IPS-18a (cell line): Measurements from ENCODE around the gene RILPL1.
"Not testable (repeated sequence)": the region's sequence is repeated elsewhere in the genome, so short reads cannot be mapped to it uniquely, and the experiment has no call there.

Experiments used
- H3K27ac ChIP-seq: one replicate; pipeline ENCODE4 v1.5.1; 2013; ENCODE audit warnings: low read length
- H3K27me3 ChIP-seq: one replicate; pipeline ENCODE4 v1.6.1; 2013; ENCODE audit warnings: mild to moderate bottlenecking, low read length; ENCODE audit not compliant: control insufficient read depth, insufficient read depth
- H3K36me3 ChIP-seq: one replicate; pipeline ENCODE4 v1.6.1; 2013; ENCODE audit warnings: low read depth, low read length; ENCODE audit not compliant: control insufficient read depth
- H3K4me1 ChIP-seq: one replicate; pipeline ENCODE4 v1.6.1; 2013; ENCODE audit warnings: low read depth, low read length; ENCODE audit not compliant: control insufficient read depth
- H3K4me3 ChIP-seq: one replicate; pipeline ENCODE4 v1.5.1; 2013; ENCODE audit warnings: low read length
- H3K9ac ChIP-seq: one replicate; pipeline ENCODE4 v1.6.1; 2013; ENCODE audit warnings: mild to moderate bottlenecking, low read length, moderate library complexity
- H3K9me3 ChIP-seq: one replicate; pipeline ENCODE4 v1.6.1; 2013; ENCODE audit warnings: low read depth, low read length; ENCODE audit not compliant: control insufficient read depth

RILPL1 gene

DNA sequence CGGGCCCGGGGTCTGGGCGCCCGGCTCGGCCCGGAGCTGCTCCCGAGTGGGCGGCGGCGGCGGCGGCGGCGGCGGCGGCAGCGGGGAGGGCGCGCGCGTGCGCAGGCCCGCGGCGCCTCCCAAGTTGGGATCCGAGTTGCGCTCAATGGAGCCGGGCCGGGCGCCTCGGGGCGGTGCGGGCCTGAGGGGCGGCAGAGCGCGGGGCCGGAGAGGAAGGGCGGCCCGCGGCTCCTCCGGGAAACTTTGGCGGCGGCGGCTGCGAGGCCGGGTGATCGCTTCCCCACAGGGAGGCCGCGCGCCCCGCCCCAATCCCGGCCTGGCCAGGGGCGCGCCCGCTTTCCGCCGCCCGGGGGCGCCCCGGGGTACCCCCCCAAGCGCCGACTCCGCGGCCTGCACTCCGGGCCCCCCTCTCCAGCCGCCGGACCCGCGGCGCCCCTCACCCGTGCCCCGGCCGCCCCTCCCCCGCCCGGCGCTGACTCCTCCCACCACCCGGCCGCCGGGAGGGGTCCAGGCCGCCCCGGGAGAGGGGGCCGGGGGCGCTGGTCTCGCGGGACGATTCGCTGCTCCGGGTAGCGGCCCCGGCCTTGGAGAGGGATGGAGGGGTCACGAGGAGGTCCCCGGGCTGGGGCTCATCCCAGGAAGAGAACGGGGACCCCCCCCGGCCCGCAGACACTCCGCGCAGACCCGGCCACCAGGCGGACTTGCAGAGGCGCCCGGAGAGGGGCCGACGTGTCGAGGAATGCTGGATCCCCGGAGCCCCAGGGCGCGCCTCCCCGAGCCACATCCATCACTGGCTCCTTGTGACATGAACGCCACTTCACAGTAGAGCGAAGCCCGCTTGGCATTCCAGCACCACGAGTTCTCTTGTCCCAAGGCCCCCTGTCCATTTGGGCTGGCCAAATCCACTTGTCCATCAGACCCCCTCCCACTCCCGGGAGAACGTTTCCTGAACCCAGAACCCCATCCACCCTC lies at the start of gene RILPL1:
TSS of gene RILPL1 (minus strand) at position 48 of the 972 bp plus-strand sequence. CDS start 237 bp downstream, outside the sequence.
- Histone ChIP-seq H3K27ac (no peak within 1 kb of the TSS), H3K4me1 (no peaks in the 10 kb centered on the region), H3K9me3 (no peaks in the 10 kb centered on the region), H3K36me3 (no peaks in the 10 kb centered on the region), H3K27me3 (peaks cover 17% of the 10 kb centered on the region), H3K4me3 (peak within 1 kb of the TSS; percentile 67), H3K9ac (peak within 1 kb of the TSS; percentile 17)

DNA sequence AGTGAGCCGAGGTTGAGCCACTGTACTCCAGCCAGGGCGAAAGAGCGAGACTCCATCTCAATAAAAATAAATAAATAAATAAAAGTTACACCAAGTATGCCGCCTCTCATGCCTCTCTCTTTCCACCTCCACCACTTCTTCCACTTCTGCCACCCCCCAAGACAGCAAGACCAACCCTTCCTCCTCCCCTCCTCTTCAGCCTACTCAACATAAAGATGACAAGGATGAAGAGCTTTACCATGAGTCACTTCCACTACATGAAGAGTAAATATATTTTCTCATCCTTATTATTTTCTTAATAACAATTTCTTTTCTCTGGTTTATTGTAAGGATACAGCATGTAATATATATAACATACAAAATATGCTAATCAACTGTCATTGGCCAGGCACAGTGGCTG lies 47.3 kb upstream of the RILPL1 start:
- no peak overlapping the region for H3K4me3 ChIP-seq
- H3K36me3 ChIP-seq = no peaks in the 10 kb centered on the region
- H3K27ac ChIP-seq = no peak overlapping the region

DNA sequence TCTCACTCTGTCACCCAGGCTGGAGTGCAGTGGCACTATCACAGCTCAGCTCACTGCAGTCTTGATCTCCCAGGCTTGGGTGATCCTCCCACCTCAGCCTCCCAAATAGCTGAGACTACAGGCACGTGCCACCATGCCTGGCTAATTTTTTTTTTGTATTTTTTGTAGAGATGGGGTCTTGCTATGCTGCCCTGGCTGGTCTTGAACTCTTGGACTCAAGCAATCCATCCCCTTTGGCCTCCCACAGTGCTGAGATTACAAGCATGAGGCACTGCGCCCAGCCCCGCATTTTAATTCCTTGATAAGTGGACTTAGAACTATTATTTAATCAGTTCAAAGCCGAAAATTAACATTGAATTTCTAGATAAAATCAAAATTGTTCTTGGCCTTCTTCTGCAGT lies 45.3 kb upstream of the RILPL1 start:
- H3K36me3 ChIP-seq, H3K27ac ChIP-seq, H3K4me1 ChIP-seq, H3K9ac ChIP-seq, H3K27me3 ChIP-seq, H3K9me3 ChIP-seq, H3K4me3 ChIP-seq: not testable (repeated sequence)

More for the DNA sequence above, 47.3 kb upstream of the RILPL1 start:
- Histone ChIP-seq H3K9ac (no peak overlapping the region), H3K27me3 (no peaks in the 10 kb centered on the region), H3K9me3 (no peaks in the 10 kb centered on the region), H3K4me1 (no peaks in the 10 kb centered on the region)

GRCh38 chr12:123578243-123578642 lies 44.7 kb upstream of the RILPL1 start:
- Histone ChIP-seq H3K27ac (no peak overlapping the region), H3K9me3 (no peaks in the 10 kb centered on the region), H3K9ac (no peak overlapping the region), H3K36me3 (no peaks in the 10 kb centered on the region), H3K27me3 (no peaks in the 10 kb centered on the region), H3K4me1 (no peaks in the 10 kb centered on the region), H3K4me3 (no peak overlapping the region)

DNA sequence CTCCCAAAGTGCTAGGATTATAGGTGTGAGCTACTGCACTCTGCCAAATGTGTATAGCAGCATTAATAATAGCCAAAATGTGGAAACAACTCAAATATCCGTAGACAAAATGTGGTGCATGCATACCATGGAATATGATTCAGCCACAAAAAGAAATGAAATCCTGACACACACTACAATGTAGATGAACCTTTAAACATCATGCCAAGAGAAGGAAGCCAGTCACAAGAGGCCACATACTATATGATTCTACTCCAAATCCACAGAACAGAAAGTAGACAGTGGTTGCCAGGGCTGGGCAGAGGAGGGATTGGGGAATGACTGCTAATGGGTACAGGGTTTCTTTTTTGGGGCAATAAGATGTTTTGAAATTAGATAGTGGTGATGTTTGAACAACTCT lies 43.1 kb upstream of the RILPL1 start:
- no peak overlapping the region for H3K4me3 ChIP-seq
- no peak overlapping the region for H3K9ac ChIP-seq
- H3K9me3 ChIP-seq = no peaks in the 10 kb centered on the region
- H3K27me3 ChIP-seq = no peaks in the 10 kb centered on the region
- no peaks in the 10 kb centered on the region for H3K36me3 ChIP-seq
- H3K4me1 ChIP-seq = no peaks in the 10 kb centered on the region
- H3K27ac ChIP-seq = no peak overlapping the region

DNA sequence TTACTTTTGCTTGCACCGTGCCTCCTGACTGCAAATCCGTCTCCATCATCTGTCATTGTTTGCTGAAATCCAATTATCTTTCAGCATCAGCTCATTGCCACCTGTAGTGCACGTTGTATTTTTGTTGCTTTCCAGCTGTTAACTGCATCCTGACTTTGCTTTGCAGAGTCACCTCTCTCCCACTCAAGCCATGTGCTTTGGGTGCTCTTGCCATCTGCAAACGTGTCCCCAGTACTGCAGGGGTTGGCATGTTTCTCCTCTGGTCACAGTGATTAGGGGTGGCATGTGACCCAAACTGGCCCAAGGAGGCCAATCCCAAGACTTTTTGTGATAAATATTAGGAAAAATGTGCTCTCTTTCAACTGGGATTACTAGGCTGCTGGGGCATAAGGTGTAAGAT lies 40.4 kb upstream of the RILPL1 start:
- Histone ChIP-seq H3K27ac (no peak overlapping the region), H3K36me3 (no peaks in the 10 kb centered on the region), H3K9me3 (no peaks in the 10 kb centered on the region), H3K9ac (no peak overlapping the region), H3K27me3 (no peaks in the 10 kb centered on the region), H3K4me1 (no peaks in the 10 kb centered on the region), H3K4me3 (no peak overlapping the region)

GRCh38 chr12:123572391-123572790 lies 38.9 kb upstream of the RILPL1 start:
- H3K27me3 ChIP-seq = no peaks in the 10 kb centered on the region
- no peak overlapping the region for H3K9ac ChIP-seq
- no peak overlapping the region for H3K4me3 ChIP-seq
- no peaks in the 10 kb centered on the region for H3K36me3 ChIP-seq
- H3K9me3 ChIP-seq = no peaks in the 10 kb centered on the region
- H3K27ac ChIP-seq = no peak overlapping the region
- no peaks in the 10 kb centered on the region for H3K4me1 ChIP-seq

- Histone ChIP-seq H3K4me3 (no peak overlapping the region), H3K27ac (no peak overlapping the region), H3K27me3 (no peaks in the 10 kb centered on the region), H3K9ac (no peak overlapping the region), H3K36me3 (no peaks in the 10 kb centered on the region), H3K4me1 (no peaks in the 10 kb centered on the region), H3K9me3 (no peaks in the 10 kb centered on the region)
These were observed 37.9 kb upstream of the RILPL1 start for GRCh38 chr12:123571343-123571813.

DNA sequence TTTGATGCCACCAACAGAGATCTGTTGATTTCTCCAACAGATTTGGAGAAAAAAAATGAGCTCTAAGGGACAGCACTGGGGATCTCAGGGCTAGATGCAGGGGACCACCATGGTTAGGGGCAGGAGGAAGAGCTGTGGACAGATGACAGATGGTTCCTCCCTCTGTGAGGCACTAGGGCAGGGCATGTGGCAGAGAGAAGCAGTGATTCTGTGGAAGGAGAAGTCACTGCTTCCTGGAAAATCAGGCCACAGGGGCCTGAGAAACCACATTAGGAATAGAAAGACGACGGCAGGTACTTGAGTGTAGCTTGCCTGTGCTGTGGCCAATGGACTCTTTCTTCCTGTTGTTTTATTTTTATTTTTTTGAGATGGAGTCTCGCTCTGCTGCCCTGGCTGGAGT lies 25.9 kb upstream of the RILPL1 start:
- Histone ChIP-seq H3K27ac (no peak overlapping the region), H3K4me3 (no peak overlapping the region), H3K9ac (no peak overlapping the region), H3K9me3 (no peaks in the 10 kb centered on the region), H3K36me3 (no peaks in the 10 kb centered on the region), H3K27me3 (no peaks in the 10 kb centered on the region), H3K4me1 (no peaks in the 10 kb centered on the region)

GRCh38 chr12:123558487-123558886 lies 25.0 kb upstream of the RILPL1 start:
- H3K27me3 ChIP-seq, H3K27ac ChIP-seq, H3K9me3 ChIP-seq, H3K4me3 ChIP-seq, H3K4me1 ChIP-seq, H3K36me3 ChIP-seq, H3K9ac ChIP-seq: not testable (repeated sequence)

- H3K36me3 ChIP-seq, H3K9ac ChIP-seq, H3K4me1 ChIP-seq, H3K27me3 ChIP-seq, H3K27ac ChIP-seq, H3K9me3 ChIP-seq, H3K4me3 ChIP-seq: not testable (repeated sequence)
These were observed 21.3 kb upstream of the RILPL1 start for GRCh38 chr12:123554843-123555242.

DNA sequence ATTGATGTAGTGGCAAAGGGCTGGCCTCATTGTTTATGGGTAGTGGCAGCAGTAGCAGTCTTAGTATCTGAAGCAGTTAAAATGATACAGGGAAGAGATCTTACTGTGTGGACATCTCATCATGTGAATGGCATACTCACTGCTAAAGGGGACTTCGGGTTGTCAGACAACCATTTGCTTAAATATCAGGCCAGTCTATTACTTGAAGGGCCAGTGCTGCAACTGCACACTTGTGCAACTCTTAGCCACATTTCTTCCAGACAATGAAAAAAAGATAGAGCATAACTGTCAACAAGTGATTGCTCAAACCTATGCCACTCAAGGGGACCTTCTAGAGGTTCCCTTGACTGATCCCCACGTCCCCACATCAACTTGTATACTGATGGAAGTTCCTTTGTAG lies 20.6 kb upstream of the RILPL1 start:
- H3K27me3 ChIP-seq, H3K4me1 ChIP-seq, H3K4me3 ChIP-seq, H3K9ac ChIP-seq, H3K36me3 ChIP-seq, H3K9me3 ChIP-seq, H3K27ac ChIP-seq: not testable (repeated sequence)
